Natural killer cell (primary cell): ENCODE measurements around the gene ACSS1. TPM values are rescaled to one million over a fixed set of nuclear protein-coding genes. Genes with fewer than 3 reads are reported as not detected.

Source experiments
- ATAC-seq, 3 donors: fragments of 150-1000 bp in 2 of 3; fragments of 200-7000 bp in 1 of 3; cut with Tn5 transposase; 1 replicate in 1 of 3; 2 replicates in 2 of 3; pipeline ENCODE4 v1.10.0; 2021; ENCODE audit warnings: mild to moderate bottlenecking in 2 of 3, moderate library complexity in 2 of 3
- DNase-seq, 2 donors: peaks; one replicate each; pipeline versions ENCODE4 v3.0.0 to v3.0.0-alpha.2; 2013 to 2021; ENCODE audit warnings: mixed read lengths in 1 of 2
- H3K27ac ChIP-seq: one replicate; pipeline ENCODE4 v1.5.1; 2013; ENCODE audit warnings: mild to moderate bottlenecking, low read length
- H3K27me3 ChIP-seq: one replicate; pipeline ENCODE4 v1.6.1; 2013; ENCODE audit warnings: low read length; ENCODE audit not compliant: control insufficient read depth, insufficient read depth
- H3K36me3 ChIP-seq: one replicate; pipeline ENCODE4 v1.6.1; 2013; ENCODE audit warnings: low read length; ENCODE audit not compliant: control insufficient read depth, insufficient read depth
- H3K4me1 ChIP-seq: one replicate; pipeline ENCODE4 v1.6.1; 2013; ENCODE audit warnings: low read length; ENCODE audit not compliant: control insufficient read depth, insufficient read depth
- H3K4me3 ChIP-seq: one replicate; pipeline ENCODE4 v1.5.1; 2013; ENCODE audit warnings: low read length
- H3K9me3 ChIP-seq: one replicate; pipeline ENCODE4 v1.6.1; 2013; ENCODE audit warnings: low read length; ENCODE audit not compliant: control insufficient read depth, insufficient read depth
- H3K27ac Mint-ChIP-seq, 2 donors: one replicate each; pipeline ENCODE4 v1.8.0; 2022; ENCODE audit warnings: mild to moderate bottlenecking in 2 of 2, mixed read lengths in 2 of 2, moderate library complexity in 1 of 2
- H3K27me3 Mint-ChIP-seq, 2 donors: one replicate each; pipeline ENCODE4 v1.8.0; 2022; ENCODE audit warnings: low read depth in 2 of 2, mixed read lengths in 2 of 2
- H3K36me3 Mint-ChIP-seq: one replicate; pipeline ENCODE4 v1.8.0; 2022; ENCODE audit warnings: mixed read lengths
- H3K4me1 Mint-ChIP-seq, 2 donors: one replicate each; pipeline ENCODE4 v1.8.0; 2022; ENCODE audit warnings: mixed read lengths in 2 of 2
- H3K4me3 Mint-ChIP-seq: one replicate; pipeline ENCODE4 v1.8.0; 2022; ENCODE audit warnings: mild to moderate bottlenecking, moderate library complexity, mixed read lengths
- H3K9me3 Mint-ChIP-seq, 2 donors: one replicate each; pipeline ENCODE4 v1.8.0; 2022; ENCODE audit warnings: mixed read lengths in 2 of 2
- CTCF ChIP-seq: fragments of 200-600 bp; IDR thresholded peaks from one replicate; pipeline ENCODE4 v1.8.0; 2022; ENCODE audit warnings: antibody characterized with exemption
- WGBS: methylation state at CpG from one replicate; pipeline ENCODE4 v1.1.7; 2013; ENCODE audit warnings: missing lambda C conversion rate; ENCODE audit not compliant: insufficient coverage; 5-methylcytosine and 5-hydroxymethylcytosine counted together
- intact Hi-C: fragments of 100-400 bp; cut with micrococcal nuclease; formaldehyde crosslinking; loops from one replicate; pipeline ENCODE4 v1.14.2; 2022
- total RNA-seq, 4 donors: library from RNA; stranded (reverse); fragments of 120-200 nt in 1 of 4; gene quantifications; one replicate each; pipeline versions ENCODE4 v1.2.3 to v1.2.4, GENCODE V29; 2013 to 2022

ACSS1 gene
- total RNA-seq, 3 donors from 2014 or later (not counting 1 experiment from before 2014, with no cell fraction given), result 46.3 to 67.4 (median 57.4) TPM

GRCh38 chr20:25043499-25044260 lies 14.3 kb downstream of the ACSS1 start:
- H3K4me3 ChIP-seq, result no peak overlapping the region
- DNase-seq (no peak), ATAC-seq (no peak)
- no peaks in the 10 kb centered on the region for H3K9me3 ChIP-seq
- intact Hi-C loops, result no loop called here
- peaks cover 45% of the 10 kb centered on the region for H3K4me1 ChIP-seq
- 82% methylated on average over 9 of the region's 9 CpGs for WGBS
- TF ChIP-seq CTCF, result no peak
- Mint-ChIP-seq H3K9me3 (no peaks in the 10 kb centered on the region), H3K27ac (peak overlapping the region; percentile 96), H3K4me3 (peak overlapping the region; percentile 84), H3K4me1 (peaks cover 21 to 40% of the 10 kb centered on the region in 2 donors), H3K36me3 (no peaks in the 10 kb centered on the region), H3K27me3 (no peaks in the 10 kb centered on the region)
- no peaks in the 10 kb centered on the region for H3K27me3 ChIP-seq
- peak overlapping the region; percentile 86 for H3K27ac ChIP-seq
- H3K36me3 ChIP-seq, result peaks cover 35% of the 10 kb centered on the region

DNA sequence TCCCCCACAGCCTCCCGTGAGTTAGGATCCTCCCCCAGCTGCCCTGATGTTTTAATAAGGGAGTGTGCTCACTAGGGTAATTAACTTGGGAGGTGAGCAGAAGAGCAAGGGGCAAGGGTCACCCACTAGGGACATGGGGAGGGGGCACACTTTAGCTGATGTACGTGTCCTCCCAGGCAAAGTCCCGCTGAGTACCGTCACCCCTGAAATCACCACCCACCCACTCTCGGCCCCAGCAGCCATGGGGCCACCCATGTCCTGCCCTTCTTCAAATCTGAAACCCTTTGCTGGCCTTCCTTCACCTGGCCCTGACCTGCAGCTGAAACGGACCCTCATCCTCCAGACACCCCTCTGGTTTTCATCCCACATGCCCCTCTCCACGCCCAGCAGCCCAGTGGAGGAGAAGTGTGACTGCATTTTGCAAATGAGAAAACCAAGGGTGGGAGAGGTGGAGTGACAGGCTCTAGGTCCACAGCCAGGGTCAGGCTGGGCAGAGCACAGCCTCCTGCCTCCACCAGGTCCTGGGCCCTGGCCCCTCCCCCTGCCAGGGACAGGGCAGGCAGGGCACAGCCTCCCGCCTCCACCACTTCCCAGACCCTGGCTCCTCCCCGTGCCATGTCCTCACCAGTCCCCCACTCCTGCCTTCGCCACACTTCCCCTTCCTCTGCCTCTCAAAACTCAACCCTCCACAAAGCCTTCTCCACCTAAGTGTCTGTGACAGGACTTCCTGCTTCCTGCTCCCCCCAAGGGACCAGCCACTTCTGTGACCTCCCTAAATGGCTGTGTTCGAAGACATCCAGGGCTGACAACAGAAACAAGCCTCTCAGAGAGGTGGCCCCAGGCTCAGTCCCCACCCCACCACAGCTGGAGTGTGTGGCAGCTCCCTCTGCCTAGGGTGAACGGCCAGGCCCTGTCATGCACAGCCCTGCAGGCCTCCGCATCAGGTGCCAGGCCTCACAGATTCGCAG lies 15.1 kb downstream of the ACSS1 start:
- Histone ChIP-seq H3K27me3 (no peaks in the 10 kb centered on the region), H3K4me1 (peaks cover 54% of the 10 kb centered on the region), H3K9me3 (no peaks in the 10 kb centered on the region), H3K27ac (peak overlapping the region; percentile 86), H3K4me3 (no peak overlapping the region), H3K36me3 (peaks cover 28% of the 10 kb centered on the region)
- intact Hi-C loops, result no loop called here
- ATAC-seq, result peak; percentile 83 to 87 (median 85)
- Mint-ChIP-seq H3K9me3 (no peaks in the 10 kb centered on the region), H3K4me1 (peaks cover 29 to 42% of the 10 kb centered on the region in 2 donors), H3K27ac (peak overlapping the region; percentile 96), H3K27me3 (no peaks in the 10 kb centered on the region), H3K4me3 (peak overlapping the region; percentile 84), H3K36me3 (no peaks in the 10 kb centered on the region)
- DNase-seq, result peak; percentile 39 to 73
- TF ChIP-seq CTCF, result no peak
- WGBS, result 41% methylated on average over 10 of the region's 14 CpGs

DNA sequence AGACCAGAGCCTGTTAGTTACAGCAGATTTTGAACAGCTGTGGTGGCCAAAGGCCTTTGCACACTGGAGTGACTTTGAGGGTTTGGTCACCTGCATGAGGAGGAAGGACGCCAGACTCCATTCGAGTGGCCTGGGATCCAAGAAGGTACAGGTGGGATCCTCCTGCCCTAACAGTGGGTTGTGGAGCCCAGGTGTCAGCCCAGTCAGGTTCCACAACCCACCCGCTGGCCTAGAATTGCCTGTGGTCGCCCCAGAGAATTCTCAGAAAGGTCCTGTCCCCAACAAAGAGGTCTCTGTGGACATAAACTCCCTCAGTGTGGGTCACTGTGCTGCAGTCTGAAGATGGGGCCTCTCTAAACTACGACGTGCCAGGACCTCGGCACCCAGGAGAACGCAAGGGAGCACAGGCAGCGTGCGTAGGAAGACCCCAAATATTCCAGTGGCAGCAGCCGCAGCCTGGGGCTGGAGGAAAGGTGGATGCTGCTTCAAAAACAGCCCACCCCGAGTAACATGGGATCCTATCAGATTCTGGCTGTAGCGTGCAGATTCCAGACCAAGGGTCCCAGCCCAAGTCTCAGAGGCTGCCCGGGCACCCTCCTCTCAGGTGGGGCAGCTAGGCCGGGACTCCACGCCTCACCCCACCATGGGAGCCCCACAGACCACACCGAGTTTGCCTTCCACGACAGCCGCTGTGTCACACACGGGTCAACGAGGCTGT lies 16.0 kb downstream of the ACSS1 start:
- H3K27me3 ChIP-seq, result no peaks in the 10 kb centered on the region
- no peak overlapping the region for H3K4me3 ChIP-seq
- peaks cover 20% of the 10 kb centered on the region for H3K36me3 ChIP-seq
- no peaks in the 10 kb centered on the region for H3K9me3 ChIP-seq
- no peak for DNase-seq
- H3K27ac ChIP-seq, result peak overlapping the region; percentile 86
- Mint-ChIP-seq H3K27me3 (no peaks in the 10 kb centered on the region), H3K4me1 (peaks cover 38 to 49% of the 10 kb centered on the region in 2 donors), H3K36me3 (no peaks in the 10 kb centered on the region), H3K4me3 (no peak overlapping the region), H3K27ac (peak overlapping the region; percentile 96), H3K9me3 (no peaks in the 10 kb centered on the region)
- no peak for ATAC-seq
- WGBS, result 97% methylated on average over 17 of the region's 21 CpGs
- intact Hi-C loops, result no loop called here
- no peak for TF ChIP-seq CTCF
- H3K4me1 ChIP-seq, result peaks cover 62% of the 10 kb centered on the region
